Breast epithelium (tissue), 4 donors: ENCODE results near the gene AKR1B1. TPM values are rescaled to one million over a fixed set of nuclear protein-coding genes. Genes with fewer than 3 reads are reported as not detected.

Source experiments
- DNase-seq, 2 donors: peaks; one replicate each; pipeline ENCODE4 v3.0.0-alpha.2; 2019; ENCODE audit warnings: low spot score in 2 of 2
- H3K27ac ChIP-seq, 2 donors: fragments of 200-600 bp; sonication (generic) in 1 of 2; one replicate each; pipeline ENCODE4 v1.5.1; 2016 to 2019; ENCODE audit warnings: mild to moderate bottlenecking in 1 of 2
- H3K27me3 ChIP-seq, 2 donors: fragments of 200-600 bp; sonication (generic) in 1 of 2; one replicate each; pipeline versions ENCODE4 v1.5.1 to v1.6.0; 2017 to 2019; ENCODE audit warnings: control low read depth in 1 of 2, mild to moderate bottlenecking in 1 of 2
- H3K36me3 ChIP-seq: fragments of 200-600 bp; one replicate; pipeline ENCODE4 v1.5.1; 2019
- H3K4me1 ChIP-seq, 2 donors: fragments of 200-600 bp; sonication (generic); one replicate each; pipeline ENCODE4 v1.5.1; 2016 to 2019; ENCODE audit warnings: control low read depth in 1 of 2
- H3K4me3 ChIP-seq, 3 donors: fragments of 200-600 bp; sonication (generic); 1 replicate in 2 of 3; 2 replicates in 1 of 3; pipeline ENCODE4 v1.5.1; 2016 to 2019; ENCODE audit warnings: mild to moderate bottlenecking in 3 of 3, moderate library complexity in 2 of 3
- H3K9me3 ChIP-seq, 2 donors: fragments of 200-600 bp; sonication (generic) in 1 of 2; one replicate each; pipeline ENCODE4 v1.5.1; 2016 to 2019; ENCODE audit warnings: control low read depth in 1 of 2
- POLR2A ChIP-seq: fragments of 450-650 bp; IDR thresholded peaks from one replicate; pipeline ENCODE4 v1.6.1; 2016; ENCODE audit warnings: antibody characterized with exemption, mild to moderate bottlenecking, moderate library complexity
- POLR2AphosphoS5 ChIP-seq, 3 donors: sonication (generic); formaldehyde crosslinking; IDR thresholded peaks; one replicate each; pipeline ENCODE4 v1.6.1; 2017; ENCODE audit warnings: antibody characterized with exemption in 3 of 3
- intact Hi-C: fragments of 100-400 bp; cut with DNase I; formaldehyde crosslinking; loops from one replicate; pipeline ENCODE4 v1.15.1; 2023; ENCODE audit warnings: low total_unique reads
- total RNA-seq, 3 donors: library from RNA; depleted of rRNA; stranded (reverse); fragments of >200 nt; gene quantifications; one replicate each; pipeline ENCODE4 v1.1.0, GENCODE V29; 2016
- TF ChIP-seq, protein P1 (sequence below), 3 donors: fragments of 450-650 bp; IDR thresholded peaks; one replicate each; pipeline ENCODE4 v1.5.1; 2016 to 2017; ENCODE audit warnings: antibody characterized with exemption in 3 of 3, mild to moderate bottlenecking in 3 of 3, moderate library complexity in 3 of 3

AKR1B1 gene
- total RNA-seq, 3 donors from 2014 or later: 55.0 to 200 (median 57.4) TPM

DNA sequence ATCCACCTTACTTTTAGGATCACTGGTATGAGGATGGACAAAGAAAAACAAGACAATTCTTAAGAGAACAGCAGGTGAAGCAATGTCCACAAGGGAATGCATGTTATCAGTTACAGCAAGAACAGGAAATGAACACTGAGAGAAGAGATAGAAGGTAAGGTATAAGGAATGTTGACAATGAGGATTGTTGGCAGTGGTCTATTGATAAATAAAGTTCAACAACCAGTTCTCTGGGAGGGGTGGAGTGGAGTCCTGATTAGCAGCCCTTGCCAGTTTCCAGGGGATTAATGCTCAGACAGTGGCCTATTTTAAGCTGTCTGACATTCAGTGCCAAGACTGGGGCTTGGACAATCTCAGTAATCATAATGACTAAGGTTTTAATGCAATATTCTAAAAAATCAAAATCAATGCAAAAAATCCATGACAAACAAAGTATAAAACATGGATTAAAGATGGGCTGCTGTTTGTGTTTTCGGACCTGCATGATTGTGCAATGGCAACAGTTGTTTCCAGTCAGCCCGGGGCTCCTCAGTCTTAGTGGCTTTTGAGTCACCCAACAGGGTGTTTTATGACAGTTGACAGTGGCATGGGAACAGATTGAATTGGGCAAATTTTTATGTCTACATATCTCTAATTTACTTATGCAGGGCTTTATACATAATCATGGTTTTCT is 13.8 kb upstream of the AKR1B1 start:
- H3K9me3 ChIP-seq: no peaks in the 10 kb centered on the region
- H3K27me3 ChIP-seq: no peaks in the 10 kb centered on the region
- TF ChIP-seq POLR2A: no peak
- H3K4me1 ChIP-seq: no peaks in the 10 kb centered on the region
- no peaks in the 10 kb centered on the region for H3K36me3 ChIP-seq
- no peak for DNase-seq
- no peak overlapping the region for H3K4me3 ChIP-seq
- intact Hi-C loops: no loop called here
- no peak overlapping the region for H3K27ac ChIP-seq

DNA sequence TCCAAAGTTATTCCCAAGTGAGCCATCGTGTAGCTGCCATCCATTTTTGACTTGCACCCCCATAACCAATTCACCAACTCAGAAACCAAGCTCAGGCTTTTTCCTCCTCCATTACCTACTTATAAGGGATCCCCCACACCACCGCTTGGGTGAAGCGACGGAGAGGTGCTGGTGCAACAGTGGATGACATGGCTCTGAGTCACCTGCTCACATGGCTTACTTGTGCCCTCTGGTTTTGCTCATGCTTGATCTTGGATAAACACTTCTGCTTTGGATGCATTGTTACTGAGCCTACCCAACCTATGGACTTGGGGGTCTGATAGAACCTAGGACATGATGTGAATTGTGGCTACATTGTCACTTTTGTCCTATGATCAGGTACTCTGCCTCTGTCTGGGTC is 12.0 kb upstream of the AKR1B1 start:
- Histone ChIP-seq H3K4me1 (no peaks in the 10 kb centered on the region), H3K27ac (no peak overlapping the region), H3K4me3 (no peak overlapping the region), H3K27me3 (no peaks in the 10 kb centered on the region), H3K36me3 (no peaks in the 10 kb centered on the region), H3K9me3 (no peaks in the 10 kb centered on the region)
- intact Hi-C loops: no loop called here
- TF ChIP-seq POLR2AphosphoS5 (IDR thresholded peaks at IDR 0.05) (no peak), POLR2A (no peak)
- TF ChIP-seq, protein P1, sequence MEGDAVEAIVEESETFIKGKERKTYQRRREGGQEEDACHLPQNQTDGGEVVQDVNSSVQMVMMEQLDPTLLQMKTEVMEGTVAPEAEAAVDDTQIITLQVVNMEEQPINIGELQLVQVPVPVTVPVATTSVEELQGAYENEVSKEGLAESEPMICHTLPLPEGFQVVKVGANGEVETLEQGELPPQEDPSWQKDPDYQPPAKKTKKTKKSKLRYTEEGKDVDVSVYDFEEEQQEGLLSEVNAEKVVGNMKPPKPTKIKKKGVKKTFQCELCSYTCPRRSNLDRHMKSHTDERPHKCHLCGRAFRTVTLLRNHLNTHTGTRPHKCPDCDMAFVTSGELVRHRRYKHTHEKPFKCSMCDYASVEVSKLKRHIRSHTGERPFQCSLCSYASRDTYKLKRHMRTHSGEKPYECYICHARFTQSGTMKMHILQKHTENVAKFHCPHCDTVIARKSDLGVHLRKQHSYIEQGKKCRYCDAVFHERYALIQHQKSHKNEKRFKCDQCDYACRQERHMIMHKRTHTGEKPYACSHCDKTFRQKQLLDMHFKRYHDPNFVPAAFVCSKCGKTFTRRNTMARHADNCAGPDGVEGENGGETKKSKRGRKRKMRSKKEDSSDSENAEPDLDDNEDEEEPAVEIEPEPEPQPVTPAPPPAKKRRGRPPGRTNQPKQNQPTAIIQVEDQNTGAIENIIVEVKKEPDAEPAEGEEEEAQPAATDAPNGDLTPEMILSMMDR (IDR thresholded peaks at IDR 0.05): no peak
- no peak for DNase-seq

DNA sequence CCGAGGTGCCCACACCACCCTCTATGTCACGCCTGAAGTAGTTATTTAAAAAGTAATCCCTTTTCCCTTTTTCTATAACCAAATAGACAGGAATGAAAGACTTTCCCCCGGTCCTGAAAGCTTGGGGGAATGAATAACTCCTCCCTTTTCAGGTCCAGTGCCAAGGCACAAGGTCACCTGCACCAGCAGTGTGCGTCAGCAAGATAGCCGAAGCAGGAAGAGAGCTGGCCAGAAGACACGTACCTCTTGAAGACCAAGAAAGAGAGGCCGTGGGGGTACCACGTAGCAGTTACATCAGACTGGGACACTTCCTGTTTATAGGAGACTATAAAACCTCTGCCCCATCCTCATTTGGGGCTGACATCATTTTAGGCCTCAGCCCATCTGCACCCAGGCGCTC is 10.7 kb upstream of the AKR1B1 start:
- peaks cover 5% of the 10 kb centered on the region in 2 donors for H3K9me3 ChIP-seq
- no peak for TF ChIP-seq POLR2A
- TF ChIP-seq, protein P1 (IDR thresholded peaks at IDR 0.05): no peak
- no peak for TF ChIP-seq POLR2AphosphoS5 (IDR thresholded peaks at IDR 0.05)
- intact Hi-C loops: no loop called here

DNA sequence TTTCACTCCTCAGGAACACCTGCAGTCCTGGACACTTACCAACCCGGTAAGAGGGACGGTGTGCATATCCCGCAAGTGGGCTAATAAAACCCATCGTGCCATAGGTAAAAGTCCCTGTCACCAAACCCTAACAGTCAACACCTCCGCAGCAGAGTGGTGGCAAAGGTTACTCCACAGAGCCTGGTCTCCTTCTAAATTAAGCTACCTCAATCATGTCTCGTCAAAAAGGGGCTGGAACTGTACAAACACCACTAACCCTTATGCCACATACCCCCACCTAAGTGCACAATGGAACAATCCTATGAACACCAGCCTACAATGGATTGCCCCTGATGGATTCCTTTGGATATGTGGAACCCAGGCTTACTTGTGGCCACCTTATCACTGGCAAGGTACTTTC is 9.6 kb upstream of the AKR1B1 start:
- H3K9me3 ChIP-seq: peaks cover 5 to 6% of the 10 kb centered on the region in 2 donors
- TF ChIP-seq POLR2AphosphoS5 (IDR thresholded peaks at IDR 0.05) (no peak), POLR2A (no peak)
- TF ChIP-seq, protein P1 (IDR thresholded peaks at IDR 0.05): no peak
- H3K27me3 ChIP-seq: no peaks in the 10 kb centered on the region
- H3K4me1 ChIP-seq: no peaks in the 10 kb centered on the region
- H3K4me3 ChIP-seq: no peak overlapping the region
- H3K36me3 ChIP-seq: no peaks in the 10 kb centered on the region
- DNase-seq: no peak
- no peak overlapping the region for H3K27ac ChIP-seq
- intact Hi-C loops: no loop called here

More for the DNA sequence above, 10.7 kb upstream of the AKR1B1 start:
- no peak for DNase-seq
- no peak overlapping the region for H3K4me3 ChIP-seq
- H3K27me3 ChIP-seq: no peaks in the 10 kb centered on the region
- H3K27ac ChIP-seq: no peak overlapping the region
- H3K36me3 ChIP-seq: no peaks in the 10 kb centered on the region
- H3K4me1 ChIP-seq: no peaks in the 10 kb centered on the region

DNA sequence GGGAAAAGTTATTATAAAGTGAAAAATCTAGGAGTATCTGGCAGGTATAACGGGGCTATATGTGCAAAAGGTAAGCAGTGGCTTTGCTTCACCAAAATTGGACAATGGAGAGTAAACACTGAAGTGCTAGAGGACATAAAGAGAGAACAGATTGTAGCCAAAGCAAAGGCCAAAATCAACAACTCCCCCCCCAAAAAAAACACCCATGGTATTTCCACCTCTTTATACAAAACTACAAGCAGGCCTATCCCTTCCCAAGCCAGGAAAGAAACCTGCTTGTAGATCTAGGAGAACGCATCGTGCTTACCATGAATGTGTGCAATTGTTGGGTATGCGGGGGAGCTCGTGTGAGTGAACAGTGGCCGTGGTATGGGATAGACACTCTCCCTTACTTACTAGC is 9.2 kb upstream of the AKR1B1 start:
- TF ChIP-seq, protein P1 (IDR thresholded peaks at IDR 0.05): no peak
- TF ChIP-seq POLR2A (no peak), POLR2AphosphoS5 (IDR thresholded peaks at IDR 0.05) (no peak)
- H3K9me3 ChIP-seq: peaks cover 5 to 6% of the 10 kb centered on the region in 2 donors
- no peak overlapping the region for H3K4me3 ChIP-seq

More for the DNA sequence above, 9.2 kb upstream of the AKR1B1 start:
- no peak for DNase-seq
- Histone ChIP-seq H3K36me3 (no peaks in the 10 kb centered on the region), H3K4me1 (no peaks in the 10 kb centered on the region), H3K27me3 (no peaks in the 10 kb centered on the region), H3K27ac (no peak overlapping the region)
- intact Hi-C loops: no loop called here
